GM19397 (cell line): ENCODE measurements around the gene GBX1.

Experiments
- ATAC-seq: cut with Tn5 transposase; IDR thresholded peaks from one replicate; pipeline ENCODE4 v1.9.1; 2021; ENCODE audit warnings: mild to moderate bottlenecking, moderate library complexity; ENCODE audit not compliant: unreplicated experiment

Gene GBX1

DNA sequence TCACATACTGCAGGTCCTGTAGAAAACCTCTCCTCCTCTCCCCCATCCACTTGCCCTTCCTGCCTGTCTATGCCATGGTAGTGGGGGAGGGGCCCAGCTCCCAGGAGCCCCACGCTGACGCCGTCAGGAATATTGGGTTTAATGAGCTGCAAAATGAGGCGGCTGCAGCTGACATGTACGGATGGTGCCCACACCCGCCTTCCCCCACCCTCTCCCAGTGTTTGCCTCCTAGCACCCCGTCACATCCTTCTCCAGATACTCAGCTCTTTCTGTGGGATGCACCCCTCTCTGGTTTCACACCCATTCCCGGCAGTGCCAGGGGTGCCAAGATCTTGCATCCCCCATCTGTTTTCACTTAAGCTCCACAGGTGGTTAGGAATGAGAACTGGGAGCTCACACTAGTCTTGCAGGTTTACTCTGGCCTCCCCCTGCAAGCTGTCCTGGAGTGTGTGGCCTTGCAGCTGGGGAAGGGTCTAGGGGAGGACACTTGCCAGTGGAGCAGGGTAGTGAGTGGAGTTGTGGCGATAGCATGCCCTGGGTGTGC is 26.1 kb downstream of the GBX1 start:
- no peak for ATAC-seq

DNA sequence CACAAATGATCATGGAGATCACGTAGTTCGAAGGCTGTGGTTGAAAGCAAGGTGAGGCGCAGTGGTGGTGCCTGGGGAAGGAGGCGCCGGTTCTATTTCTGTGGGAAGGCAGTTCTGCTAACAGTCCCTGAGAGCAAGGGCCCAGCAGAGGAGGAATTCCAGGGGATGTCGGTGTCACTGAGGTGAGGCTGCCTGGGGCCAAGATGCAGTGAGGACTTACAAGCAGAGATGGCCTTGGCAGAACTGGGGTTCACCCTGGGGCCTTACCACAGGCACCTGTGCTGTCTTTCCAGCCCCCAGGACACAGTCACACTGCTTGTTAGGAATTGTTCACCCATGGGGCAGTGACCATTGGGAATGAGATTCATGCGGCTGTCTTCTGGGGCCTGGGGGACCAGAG is 26.7 kb downstream of the GBX1 start:
- ATAC-seq: no peak

DNA sequence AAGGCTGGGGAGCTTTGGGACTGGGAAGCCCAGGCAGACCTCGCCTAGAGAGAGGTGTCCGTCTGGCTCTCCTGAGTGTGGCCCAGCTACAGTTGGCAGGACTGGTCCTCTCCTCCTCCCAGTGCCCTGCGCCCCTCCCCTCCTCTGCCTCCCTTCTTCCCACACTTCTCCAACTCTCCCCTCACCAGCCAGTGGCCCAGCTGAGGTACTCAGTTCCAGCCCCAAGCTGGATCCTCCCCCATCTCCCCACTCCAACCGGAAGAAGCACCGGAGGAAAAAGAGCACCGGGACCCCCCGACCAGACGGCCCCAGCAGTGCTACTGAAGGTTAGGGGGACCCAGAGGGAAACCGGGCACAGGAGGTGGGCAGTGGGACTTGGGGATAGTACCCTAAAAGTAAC is 27.7 kb downstream of the GBX1 start:
- ATAC-seq: no peak

DNA sequence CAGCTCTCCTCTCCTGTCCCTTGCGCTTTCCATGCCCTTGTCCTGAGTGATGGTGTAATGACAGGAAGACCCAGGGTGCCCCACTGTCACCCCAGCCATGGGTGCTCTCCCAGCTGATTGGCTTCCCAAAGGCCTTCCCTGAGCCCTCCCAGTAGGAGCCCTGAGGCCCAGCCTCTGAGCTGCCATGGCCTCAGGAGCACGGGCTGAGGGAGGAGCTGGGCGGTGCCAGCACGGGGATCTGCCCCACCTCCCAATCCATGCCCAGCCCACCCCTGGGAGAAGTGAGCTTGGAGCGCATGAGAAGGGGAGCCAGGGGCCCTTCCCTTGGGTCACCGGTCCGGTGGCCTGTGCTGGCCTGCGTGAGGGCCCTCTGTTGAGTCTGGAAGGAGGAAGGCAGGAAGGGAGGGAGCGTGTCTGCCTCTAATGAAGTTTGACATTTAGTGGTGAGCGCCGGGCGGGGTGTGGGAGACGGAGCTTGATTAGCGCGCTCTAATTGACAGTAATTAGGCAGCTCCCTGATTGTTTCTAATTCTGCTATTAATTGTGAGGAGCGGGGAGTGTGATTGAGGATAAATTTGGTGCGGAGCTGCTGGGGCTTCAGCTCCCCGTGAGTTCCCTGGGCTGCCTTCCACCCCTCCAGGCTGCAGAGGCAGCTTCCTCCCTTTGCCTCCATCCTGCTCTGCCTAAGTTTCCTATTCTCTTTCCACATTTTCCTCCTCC is 28.3 kb downstream of the GBX1 start:
- ATAC-seq: no peak

DNA sequence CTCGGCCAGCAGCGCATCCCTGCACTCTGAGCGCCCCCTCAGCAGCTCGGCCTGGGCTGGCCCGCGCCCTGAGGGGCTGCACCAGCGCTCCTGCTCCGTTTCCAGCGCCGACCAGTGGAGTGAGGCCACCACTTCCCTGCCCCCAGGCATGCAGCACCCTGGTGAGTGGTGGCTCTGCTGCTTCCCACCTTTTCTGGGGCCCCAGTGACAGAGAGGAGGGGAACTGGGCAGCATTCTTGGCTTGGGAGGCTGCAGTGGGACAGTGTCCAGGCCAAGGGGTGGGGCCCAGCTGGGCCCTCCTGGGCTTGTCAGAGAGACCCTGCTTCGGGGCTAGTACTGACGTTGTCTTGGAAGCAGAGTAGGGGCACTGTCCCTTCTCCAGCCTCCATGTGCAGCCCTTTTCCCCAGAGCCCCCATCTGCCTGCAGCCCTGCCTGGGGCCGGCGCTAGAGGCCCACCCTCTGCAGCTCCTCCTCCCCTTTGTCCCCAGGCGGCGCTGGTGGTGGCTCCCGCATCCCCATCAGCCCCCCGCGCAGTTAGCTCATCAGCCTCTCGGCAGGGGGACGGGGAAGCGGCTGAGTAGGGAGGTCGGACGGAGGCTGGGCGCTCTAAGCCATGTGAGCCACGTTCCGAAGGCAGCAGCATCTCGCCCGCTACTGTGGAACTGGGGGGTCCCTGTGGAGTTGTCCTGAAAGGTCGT is 29.2 kb downstream of the GBX1 start:
- no peak for ATAC-seq

DNA sequence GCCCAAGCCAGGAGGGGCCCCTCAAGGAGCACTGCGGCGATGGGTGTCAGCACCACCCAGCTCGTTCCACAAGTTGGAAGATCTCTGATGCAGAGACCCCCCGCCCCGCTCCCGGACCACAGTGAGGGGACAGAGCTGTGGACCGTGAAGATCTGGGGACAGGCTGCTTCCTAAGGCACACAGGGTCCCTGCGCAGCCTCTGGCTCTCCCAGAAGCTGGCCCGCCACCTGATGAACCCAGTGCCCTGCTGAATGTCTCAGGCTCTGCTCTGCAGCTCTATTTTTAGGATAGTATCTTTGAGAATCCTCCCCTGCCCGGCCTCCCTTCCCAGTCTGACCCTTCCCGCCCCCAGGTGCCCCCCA is 29.7 kb downstream of the GBX1 start:
- ATAC-seq: no peak

DNA sequence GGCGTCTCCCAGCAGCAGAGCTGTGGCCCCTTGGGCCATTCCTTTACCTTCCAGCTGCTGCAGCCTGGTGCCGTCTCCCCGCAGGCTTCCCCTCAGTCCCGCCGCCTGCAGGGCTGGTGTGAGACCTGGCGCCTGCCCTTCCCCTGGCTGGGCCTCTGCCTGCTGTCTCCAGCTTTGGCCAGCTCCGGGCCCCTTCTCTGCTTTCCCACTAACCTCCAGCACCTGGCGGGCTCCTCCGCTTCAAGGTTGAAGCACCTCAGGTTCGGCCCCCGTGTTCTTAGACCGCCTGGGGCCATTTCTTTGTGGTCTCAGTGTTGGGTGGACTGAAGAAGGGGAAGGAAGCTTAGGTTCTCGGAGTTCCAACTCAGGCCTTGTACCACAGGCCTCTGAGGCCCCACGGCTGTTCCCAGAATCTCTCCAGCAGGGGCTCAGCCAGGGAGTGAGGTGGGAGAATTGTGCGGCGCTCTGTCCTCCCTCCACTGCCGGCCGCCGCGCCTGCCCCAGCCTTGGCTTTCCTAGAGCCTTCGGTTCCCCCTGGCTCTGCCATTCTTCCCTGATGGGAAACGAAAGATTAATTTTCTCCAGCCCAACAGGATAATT is 30.3 kb downstream of the GBX1 start:
- no peak for ATAC-seq

DNA sequence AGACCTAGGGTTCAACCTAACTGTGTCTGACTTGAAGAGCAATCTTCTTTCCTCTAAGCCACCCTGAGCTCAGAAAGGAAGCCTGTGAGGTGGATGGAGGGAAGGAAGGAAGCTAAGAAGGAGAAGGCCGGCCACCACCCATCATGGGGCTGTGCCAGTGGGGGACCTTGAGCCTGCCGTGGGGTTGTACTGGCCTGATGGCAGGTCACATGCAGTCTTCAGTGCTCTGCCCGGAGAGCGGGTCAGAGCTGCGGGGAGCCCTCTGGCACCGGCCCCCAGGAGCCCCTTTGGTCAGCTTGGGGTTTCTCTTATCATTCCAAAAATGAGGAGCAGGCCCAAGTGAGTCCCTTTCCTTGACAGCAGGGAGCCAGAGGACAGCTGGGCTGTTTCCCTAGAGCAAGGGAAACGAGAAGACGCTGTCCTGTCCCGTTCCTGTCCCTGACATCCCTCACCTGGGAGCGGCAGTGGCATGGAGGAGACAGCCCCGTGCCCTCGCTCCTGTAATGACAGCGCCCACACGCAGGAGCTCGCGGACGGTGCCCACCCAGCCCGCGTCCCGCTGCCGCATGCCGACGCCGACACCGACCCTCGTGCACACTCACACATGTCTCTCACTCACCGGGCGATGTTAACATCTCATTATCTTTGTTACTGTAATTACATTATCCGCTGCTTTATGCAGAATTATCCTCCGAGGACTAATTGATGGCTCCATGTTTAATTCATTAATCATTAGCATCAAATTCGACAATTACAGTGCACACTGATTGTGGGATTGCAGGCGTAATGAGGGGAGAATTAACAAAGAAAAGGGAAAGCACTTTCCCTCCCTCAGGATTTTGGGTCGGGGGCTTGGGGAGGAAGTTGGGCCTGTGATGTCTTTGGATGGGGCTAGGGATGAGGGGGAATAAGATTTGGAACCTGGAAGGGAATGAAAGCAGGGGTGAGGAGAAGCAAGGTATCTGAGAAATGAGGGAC is 31.3 kb downstream of the GBX1 start:
- no peak for ATAC-seq

DNA sequence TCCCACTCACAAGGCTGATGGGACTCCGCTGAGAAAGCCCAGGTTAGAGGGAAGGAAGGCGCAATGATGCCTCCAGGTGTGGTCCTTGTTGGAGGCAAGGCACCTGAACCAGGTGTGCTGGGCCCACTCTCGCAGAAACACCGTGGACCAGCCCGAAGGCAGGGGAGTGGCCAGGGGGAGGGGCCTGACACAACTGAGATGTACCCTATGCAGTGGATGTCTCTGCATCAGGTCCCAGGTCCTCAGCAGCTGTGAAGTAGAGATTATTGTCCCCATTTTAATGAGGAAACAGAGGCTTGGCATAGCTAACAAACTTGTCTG is 32.0 kb downstream of the GBX1 start:
- ATAC-seq: no peak

DNA sequence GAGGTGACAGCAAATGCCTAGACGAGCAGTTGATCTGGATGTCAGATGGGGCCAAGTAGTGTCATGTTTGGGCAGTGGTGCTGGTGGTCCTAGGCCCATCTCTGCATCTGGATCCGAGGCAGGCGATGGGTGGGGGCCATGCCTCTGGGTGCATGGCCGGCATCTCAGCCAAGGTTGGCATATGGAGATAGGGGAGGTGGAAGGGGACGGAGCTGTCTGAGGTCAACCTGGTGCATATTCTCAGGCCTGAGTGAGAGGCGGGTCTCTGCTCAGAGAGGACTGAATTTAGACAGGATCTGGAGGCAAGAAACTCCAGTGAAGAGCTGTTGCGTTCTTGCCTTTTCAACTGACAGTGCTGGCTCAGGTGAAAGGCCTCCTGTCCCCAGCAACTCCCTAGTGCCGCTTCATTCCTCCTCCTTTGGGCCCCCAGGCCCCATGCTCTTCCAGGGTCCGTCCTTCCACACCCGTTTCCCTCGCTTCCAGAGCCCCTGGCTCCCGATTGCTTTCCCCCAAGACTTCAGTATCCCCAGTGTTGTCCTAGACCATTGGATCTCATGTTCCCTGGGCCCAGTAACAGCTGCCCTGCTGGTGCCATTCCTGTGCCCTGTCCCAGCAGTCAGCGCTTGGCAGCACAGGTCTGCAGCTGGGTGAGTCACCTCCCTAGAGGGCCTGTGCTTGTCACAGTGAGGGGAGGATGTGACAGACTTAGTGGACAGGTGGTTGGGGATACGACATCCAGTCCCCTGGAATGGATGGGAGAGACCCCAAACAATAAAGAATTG is 32.6 kb downstream of the GBX1 start:
- no peak for ATAC-seq

DNA sequence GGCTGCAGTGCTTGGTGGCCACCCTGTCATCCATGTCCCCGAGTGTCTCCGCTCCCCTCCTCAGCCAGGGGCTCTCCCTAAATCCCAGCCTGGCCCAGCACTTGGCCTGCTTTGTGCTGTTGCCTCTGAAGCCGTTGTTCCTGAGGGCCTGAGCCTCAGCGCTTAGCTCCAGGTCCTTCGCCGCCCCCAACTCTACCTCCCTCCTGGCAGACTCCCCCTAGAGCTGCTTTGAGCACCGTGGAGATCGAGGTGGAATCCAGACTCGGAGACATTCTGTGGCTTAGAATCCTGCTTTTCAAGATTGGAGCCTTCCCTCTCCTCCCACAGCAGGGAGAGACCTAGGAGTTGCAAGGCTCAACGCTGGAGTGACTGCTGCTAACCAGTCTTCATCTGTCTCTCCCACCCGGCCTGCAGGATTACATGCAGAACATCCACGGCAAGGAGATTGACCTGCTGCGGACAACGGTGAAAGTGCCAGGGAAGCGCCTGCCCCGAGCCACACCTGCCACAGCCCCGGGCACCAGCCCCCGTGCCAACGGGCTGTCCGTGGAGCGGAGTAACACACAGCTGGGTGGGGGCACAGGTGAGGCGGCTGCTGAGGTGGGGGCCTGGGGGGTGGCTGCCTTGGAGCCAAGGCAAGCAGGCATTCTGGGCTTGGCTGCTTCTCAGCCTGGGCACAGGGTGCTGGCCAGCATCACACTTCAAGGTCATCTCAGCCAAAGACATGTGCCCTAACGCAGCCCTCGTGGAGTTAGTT is 33.3 kb downstream of the GBX1 start:
- no peak for ATAC-seq

DNA sequence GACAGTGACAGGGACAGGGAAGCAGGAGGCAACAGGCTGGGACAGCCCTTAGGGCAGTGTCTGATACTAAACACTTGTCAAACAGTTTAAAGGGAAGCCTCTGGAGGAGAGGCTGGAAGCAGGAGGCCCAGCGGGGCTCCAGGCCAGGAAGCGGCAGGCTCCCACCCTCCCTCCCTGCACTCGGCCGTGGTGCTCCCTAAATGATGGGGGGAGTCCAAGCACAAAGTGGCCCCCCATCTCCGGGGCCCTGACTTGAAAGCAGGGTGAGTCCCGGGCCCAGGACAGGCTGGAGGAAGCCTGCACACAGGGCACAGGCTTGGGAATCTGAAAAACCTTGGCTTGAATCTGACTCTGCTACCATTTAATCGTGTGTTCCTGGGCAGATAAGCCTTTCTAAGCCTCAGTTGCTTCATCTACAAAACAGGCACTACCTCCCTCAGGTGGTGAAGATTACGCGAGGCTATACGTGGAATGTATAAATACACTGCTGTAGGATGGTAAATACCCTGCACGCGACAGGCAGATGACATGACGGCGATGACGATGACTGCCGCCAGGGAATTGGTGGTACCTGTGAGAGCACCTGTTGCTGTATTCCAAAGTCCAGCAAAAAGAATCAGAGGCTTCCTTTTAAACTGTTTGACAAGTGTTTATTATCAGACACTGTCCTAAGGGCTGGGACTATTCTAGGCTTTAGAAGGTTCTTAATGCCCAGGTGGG is 34.1 kb downstream of the GBX1 start:
- ATAC-seq: no peak

DNA sequence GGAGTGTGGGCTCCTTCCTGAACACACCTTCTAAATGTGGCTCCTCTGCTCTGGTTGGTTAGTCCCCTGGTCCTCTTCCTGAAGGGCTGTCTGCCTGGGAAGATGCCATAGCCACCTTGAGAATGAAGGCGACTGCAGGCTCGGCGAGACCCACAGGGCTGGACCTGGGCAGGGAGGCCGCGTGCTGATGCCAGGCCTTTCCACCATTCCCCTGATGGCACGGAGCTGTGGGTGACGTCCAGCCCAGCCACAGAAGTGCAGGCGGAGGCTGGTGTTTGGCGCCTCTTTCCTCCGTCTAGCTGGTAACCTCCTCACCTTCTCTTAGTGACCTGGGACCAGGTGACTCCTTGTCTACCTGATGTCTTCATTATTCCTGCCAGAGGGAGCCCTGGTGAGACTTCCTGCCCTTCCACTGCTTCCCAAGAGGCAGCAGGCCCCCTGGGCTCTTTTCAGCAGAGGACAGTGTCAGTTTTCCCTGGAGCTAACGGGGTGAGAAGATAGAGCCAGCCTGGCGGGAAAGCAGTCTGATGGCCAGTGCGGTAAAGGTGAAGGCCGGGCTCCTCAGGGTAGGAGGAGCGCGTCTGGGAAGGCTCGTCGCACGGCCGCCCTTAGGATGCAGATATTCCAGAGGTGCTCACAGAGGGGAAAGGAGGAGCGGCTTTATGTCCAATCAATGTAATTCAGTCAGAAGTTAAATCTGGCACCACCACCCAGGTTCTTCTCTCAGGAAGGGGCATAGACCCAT is 34.9 kb downstream of the GBX1 start:
- ATAC-seq: no peak

DNA sequence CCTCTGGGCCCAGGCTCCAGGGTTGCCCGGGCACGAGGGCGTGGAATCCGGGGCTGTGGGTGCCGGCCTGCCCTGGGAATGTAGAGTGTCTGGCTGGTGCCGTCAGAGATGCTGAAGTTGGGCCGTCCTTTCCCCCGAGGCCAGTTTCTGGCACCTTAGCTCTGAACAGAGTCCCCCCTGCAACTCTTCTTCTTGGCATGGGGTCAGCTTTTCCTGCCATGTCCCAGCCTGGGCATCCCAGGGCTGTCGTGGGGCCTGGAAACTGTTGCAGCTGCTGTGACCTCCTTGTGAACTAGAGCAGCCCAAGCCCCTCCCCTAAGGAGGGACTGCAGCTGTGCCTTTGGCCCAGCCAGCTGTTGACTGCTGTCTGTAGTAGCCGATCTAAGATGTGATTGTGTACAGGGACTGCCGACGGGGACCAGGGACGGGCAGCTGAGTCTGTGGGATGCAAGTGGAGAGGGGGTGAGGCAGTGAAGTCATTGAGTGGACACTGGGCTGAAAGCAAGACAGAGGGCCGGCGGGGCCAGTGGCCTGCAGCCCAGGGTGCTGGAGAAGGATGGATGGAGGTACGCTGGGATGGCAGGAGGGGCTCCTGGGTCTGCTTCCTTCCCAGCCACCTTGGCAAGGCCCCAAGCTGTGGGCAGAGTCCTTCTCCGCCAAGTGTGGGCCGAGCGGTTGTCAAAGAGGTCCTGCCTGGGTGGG is 35.8 kb downstream of the GBX1 start:
- ATAC-seq: no peak

DNA sequence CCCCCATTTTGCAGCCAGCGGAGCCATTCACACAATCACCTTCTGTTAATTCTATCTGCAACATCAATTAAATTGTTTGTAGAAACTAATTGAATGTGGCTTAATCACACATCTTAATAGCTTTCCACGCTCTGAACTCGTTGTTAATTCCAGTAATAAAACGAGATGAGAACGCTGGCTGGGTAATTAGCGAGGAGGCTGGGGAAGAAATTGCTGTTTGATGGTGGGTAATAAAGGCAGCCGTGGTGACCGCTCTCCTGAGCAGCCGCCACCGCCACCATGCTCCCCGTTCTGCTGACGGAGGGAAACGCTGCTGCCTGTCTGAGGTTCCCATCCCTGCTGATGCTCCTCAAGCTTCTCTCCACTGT is 36.3 kb downstream of the GBX1 start:
- no peak for ATAC-seq

DNA sequence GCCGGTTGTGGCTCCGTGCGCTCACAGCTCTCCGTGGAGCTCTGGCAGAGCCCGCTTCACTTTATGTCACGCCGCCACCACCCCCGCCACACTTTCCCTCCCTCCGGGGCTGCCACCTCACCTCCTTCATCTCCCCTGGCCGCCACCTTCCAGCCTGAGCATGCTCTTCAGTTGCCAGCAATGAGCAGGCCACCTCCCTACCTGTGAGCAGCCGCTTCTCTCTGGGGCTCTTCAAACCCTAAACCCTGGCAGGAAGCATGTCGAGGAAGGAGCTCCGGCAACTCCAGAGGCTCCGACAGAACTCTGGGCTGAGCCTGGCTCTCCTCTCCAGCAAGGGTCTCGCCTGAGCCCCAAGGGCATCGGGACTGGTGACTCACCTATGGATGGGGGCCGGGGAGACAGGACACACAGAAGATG is 36.7 kb downstream of the GBX1 start:
- no peak for ATAC-seq

DNA sequence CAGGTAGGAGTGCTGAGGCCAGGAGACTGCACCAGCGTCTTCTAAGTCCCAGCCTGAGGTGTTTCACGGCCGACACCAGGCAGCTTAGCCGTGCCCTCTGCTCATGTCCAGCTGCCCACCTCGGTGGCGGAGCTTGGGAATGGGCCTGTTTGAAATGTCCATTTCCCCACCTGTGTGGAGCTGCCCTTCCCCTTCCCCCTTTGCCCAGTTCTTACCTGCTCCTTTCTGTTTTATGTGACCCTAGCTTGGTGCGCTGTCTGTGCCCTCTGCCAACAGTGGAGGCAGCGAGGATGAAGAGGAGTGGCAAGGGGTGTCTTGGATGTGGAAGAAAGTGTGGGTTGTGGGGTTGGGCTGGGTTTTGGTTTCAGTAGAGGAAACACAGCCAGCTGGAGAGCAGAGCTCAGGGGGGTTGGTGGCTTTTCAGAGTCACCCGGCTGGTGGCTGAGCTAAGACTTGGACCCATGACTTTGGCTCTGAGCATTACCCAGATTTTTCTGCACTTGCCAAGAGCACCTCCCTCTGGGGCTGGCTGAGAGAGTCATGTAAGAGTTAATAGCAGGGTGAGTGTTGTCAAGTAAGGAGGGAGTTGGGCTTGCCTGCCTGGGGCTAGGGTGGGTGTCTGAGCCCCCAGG is 37.4 kb downstream of the GBX1 start:
- ATAC-seq: no peak
